Umbilical cord (tissue), 2 donors: ENCODE results near the gene CPLX1. TPM values are rescaled to one million over a fixed set of nuclear protein-coding genes. Genes with fewer than 3 reads are reported as not detected.

Source experiments
- DNase-seq: peaks from one replicate; pipeline ENCODE4 v3.0.0-alpha.2; 2015; ENCODE audit warnings: low spot score
- total RNA-seq: library from RNA; depleted of rRNA; stranded (reverse); fragments of >200 nt; gene quantifications from one replicate; pipeline ENCODE4 v1.2.3, GENCODE V29; 2014; ENCODE audit warnings: low replicate concordance; ENCODE audit not compliant: insufficient read depth

Gene CPLX1
- not detected for total RNA-seq

DNA sequence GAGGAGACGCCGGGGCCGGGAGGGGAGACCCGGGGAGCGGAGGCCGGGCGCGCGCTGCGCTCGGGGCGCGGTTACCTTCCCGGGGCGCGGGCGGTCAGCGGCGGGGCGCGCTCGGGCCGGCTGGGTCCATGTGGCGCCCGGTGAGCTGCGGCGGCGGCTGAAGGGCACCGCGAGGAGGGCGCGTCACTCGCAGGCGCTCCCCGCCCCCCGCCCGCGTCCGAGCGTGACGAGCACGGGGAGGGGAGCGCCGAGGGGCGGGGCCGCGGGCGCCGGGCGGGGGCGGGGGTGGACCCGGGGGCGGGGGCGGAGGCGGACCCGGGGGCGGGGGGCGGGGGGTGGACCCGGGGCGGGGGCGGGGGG lies at the start of gene CPLX1:
TSS of gene CPLX1 (minus strand) at position 159 of the 360 bp plus-strand sequence. CDS start 1,607 bp downstream, outside the sequence.
- no peak for DNase-seq

DNA sequence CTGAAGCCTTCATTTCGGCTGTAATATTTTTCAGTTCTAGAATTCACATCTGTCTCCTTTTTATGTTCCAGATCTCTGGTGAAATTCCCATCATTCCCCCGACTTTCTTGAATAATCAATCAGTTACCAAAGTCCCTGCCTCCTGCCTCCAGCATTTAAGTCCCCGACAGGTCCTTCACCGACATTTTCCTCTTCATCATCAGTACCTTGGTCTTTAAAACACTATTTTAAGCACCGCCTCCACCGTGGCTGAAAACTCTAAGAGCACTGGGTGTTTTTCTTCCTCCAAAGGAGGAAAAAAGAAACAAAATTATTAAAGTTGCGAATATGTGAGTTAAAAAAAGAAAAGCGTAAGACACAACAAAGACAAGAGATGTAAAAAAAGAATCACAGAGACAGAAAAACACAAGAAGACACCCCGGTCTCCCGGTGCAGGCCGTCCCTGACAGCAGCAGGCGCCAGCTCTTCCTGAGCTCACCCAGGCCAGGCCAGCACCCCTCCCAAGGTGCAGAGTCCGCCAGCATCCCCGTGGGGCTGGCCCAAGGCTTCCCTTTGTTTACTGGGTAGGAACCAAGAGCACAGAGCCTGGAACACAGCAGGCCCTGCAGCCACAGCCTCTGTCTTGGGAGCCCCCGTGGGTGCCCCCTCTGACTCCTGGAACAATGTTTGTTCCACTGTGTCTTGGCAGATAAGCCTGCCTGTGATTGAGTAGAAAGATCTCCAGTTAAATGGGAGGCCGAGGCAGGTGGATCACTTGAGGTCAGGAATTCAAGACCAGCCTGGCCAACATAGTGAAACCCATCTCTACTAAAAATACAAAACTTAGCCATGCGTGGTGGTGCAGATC lies 49.3 kb upstream of the CPLX1 start:
- DNase-seq = no peak

- DNase-seq = no peak
Observed at GRCh38 chr4:874056-874455, 48.1 kb upstream of the CPLX1 start.

DNA sequence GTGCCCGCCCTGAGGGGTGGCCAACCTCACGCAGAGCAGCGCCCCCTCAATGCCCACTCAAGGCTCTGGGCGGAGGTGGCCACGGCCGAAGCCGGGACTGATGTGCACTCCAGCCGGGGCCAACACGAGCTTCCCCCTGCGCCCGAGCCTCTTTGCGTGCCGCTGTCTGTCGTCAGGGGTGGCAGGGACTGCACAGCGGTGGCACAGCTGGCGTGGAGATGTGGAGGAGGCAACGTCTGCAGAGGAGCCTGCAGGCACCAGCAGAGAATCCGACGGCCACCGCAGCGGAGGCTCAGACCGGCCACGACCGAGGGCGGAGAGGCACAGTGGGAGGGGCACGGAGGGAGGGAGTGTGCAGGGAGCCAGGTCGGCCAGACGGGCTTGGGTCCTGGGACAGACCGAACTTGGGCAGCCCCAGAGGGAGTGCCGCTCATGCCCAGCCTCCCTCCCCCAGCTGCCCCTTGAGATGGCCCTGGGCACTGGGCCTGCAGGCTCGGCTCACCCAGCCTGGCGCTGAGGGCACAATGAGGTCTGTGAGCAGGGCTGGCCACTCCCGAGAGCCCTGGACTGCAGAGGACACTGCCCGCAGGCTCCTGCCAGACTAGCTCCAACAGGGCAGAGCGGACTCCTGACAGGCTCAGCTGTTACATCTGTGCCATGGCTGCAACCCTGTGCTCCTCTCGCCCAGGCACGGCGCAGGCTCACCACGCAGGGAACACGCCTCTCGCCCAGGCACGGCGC lies 46.5 kb upstream of the CPLX1 start:
- no peak for DNase-seq

GRCh38 chr4:871484-871883 lies 45.6 kb upstream of the CPLX1 start:
- DNase-seq = no peak

GRCh38 chr4:870951-871350 lies 45.0 kb upstream of the CPLX1 start:
- DNase-seq = no peak

GRCh38 chr4:869776-870175 lies 43.8 kb upstream of the CPLX1 start:
- no peak for DNase-seq

- DNase-seq = no peak
Observed at GRCh38 chr4:868421-868820, 42.5 kb upstream of the CPLX1 start.

GRCh38 chr4:867526-868250 lies 41.8 kb upstream of the CPLX1 start:
- no peak for DNase-seq

GRCh38 chr4:866761-867390 lies 40.9 kb upstream of the CPLX1 start:
- DNase-seq = peak; percentile 51

- no peak for DNase-seq
Observed at GRCh38 chr4:866068-866760, 40.3 kb upstream of the CPLX1 start.

DNA sequence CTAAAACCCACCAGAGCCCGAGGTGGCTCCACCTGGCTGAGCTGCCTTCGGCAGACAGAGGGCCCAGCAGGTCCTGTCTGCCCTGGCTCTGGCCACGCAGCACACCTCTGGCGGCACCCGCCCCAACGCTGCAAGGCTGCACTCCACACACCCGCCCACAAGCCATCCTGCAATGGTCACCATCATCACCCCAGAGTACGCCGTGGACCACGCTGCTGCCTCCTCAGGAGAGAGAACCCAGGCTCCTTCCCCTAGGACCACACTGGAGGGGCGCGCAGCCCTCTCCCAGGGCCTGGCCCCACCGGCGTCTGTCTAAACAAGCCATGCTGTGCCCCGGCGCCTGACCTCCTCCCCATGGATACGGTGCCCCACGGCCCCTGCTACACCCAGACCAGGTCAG lies 39.6 kb upstream of the CPLX1 start:
- no peak for DNase-seq

DNA sequence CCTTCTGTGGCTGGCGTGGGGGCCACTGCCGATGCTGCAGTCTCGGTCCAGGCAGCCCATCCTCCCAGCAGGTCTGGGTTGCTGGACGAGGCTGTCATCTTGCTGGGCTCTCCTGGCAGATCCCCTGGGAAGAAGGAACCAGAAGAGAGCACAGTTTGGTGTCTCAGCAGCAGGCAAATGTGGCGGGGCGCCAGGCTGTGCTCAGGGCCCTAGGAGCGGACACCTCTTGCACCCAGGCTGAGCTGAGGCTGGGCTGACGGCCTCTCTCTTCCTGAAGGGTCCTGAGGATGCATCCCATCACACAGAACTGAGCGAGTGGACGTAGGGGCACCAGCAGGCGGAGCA lies 39.2 kb upstream of the CPLX1 start:
- DNase-seq = no peak

DNA sequence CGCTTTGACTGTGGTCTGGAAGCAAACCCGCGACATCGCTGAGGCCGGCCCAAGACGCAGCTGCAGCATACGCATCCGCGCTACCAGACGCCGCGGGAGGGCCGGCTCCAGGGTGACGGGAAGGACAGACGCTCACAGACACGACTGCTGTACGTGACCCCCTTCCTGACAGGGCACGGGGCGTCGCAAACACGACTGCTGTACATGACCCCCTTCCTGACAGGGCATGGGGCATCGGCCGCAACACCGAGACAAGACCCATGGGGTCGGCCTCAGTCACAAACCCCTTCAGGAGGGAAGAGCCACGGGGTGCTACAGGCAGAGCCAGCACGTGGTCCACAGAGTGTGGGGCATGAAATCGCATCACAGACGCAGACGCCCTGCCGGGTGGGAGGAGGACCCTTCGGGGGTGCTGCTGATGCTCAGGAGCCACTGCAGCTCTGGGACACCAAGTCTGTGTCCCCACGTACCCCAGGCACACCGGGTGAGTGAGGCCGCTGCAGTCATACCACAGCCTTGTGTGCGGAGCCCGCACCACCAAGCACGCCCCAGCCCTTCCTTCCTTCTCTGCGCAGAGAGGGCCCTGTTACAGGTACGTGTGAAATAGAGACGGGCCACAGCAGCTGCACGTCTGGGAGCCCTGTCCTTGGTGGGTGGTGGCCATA lies 38.7 kb upstream of the CPLX1 start:
- no peak for DNase-seq

DNA sequence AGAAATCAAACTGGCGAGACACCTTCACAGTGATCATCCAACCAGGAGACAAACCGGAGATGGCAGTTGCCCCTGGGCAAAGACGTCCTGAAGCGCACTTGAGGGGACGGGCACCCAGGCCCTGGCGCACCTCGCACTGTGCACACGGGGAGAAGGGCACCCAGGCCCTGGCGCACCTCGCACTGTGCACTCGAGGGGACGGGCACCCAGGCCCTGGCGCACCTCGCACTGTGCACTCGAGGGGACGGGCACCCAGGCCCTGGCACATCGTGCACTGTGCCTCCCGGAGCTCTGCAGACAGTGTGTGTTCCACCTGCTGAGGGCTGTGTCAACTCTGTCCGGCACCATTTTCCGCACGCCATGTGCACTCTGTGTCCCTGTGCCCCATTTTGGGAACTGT lies 34.6 kb upstream of the CPLX1 start:
- no peak for DNase-seq

DNA sequence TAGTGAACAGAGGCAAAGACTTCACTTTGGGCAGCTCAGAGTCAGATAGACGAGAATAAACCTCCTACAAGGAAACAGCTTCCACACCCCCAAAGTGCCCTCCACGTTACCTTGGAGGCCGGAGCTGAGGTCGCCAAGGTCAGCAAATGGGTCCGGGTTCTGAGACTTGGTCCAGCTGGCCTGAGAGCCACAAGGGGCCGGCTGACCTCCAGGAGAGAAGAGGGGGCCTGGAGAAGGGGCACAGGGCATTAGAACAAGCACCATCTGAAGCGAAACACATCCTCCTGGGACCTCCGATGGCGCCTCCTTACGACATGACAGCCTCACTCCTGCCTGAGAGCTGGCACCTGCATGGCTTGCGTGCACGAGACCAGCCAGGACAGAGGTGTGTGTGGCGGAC lies 33.6 kb upstream of the CPLX1 start:
- no peak for DNase-seq

GRCh38 chr4:858831-859451 lies 33.0 kb upstream of the CPLX1 start:
- no peak for DNase-seq

GRCh38 chr4:858041-858481 lies 32.1 kb upstream of the CPLX1 start:
- DNase-seq = no peak

DNA sequence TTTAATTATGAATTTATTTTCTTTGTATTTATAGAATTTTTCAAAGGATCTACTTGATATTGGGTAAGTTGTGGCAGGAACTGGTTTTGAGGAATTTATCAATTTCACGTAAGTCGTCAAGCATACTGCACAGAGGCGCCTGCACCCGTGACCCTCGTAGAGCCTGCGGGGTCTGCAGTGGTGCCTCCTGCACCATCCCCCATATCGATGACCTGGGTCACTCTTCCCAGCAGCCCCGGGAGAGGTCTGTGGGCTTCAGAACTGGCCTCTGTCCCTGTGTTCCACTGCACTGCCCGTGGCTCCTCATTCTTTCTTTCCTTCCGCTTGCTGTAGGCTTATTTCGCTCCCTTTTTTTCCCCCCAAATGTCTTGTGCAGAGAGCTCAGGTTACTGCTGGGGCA lies 31.5 kb upstream of the CPLX1 start:
- no peak for DNase-seq

GRCh38 chr4:856225-856901 lies 30.4 kb upstream of the CPLX1 start:
- DNase-seq = no peak
